Hematopoietic multipotent progenitor cell treated with erythropoietin and hydrocortisone succinate and interleukin-3 and kit ligand, for 8 days (in vitro differentiated cells): ENCODE data around the gene LGALS7.

Experiments used
- DNase-seq: peaks from one replicate; pipeline ENCODE4 v3.0.0-alpha.2; 2015

The LGALS7 gene

GRCh38 chr19:38725469-38726283 is 47.6 kb downstream of the LGALS7 start:
- no peak for DNase-seq

GRCh38 chr19:38723990-38724854 is 49.1 kb downstream of the LGALS7 start:
- no peak for DNase-seq

- no peak for DNase-seq
These were observed 49.7 kb downstream of the LGALS7 start for GRCh38 chr19:38723606-38723965.

- no peak for DNase-seq
These were observed 50.2 kb downstream of the LGALS7 start for GRCh38 chr19:38722947-38723605.

GRCh38 chr19:38721979-38722773 is 51.1 kb downstream of the LGALS7 start:
- no peak for DNase-seq

- DNase-seq = no peak
These were observed 51.8 kb downstream of the LGALS7 start for GRCh38 chr19:38721496-38721895.
